Measurements from ENCODE around the gene NMNAT2. TPM values are rescaled to one million over a fixed set of nuclear protein-coding genes. Genes with fewer than 3 reads are reported as not detected.

The NMNAT2 gene
- 5.4 TPM for polyA plus RNA-seq (2013, experiment 1 of 2)
- polyA plus RNA-seq (2013, experiment 2 of 2): 4.1 TPM

DNA sequence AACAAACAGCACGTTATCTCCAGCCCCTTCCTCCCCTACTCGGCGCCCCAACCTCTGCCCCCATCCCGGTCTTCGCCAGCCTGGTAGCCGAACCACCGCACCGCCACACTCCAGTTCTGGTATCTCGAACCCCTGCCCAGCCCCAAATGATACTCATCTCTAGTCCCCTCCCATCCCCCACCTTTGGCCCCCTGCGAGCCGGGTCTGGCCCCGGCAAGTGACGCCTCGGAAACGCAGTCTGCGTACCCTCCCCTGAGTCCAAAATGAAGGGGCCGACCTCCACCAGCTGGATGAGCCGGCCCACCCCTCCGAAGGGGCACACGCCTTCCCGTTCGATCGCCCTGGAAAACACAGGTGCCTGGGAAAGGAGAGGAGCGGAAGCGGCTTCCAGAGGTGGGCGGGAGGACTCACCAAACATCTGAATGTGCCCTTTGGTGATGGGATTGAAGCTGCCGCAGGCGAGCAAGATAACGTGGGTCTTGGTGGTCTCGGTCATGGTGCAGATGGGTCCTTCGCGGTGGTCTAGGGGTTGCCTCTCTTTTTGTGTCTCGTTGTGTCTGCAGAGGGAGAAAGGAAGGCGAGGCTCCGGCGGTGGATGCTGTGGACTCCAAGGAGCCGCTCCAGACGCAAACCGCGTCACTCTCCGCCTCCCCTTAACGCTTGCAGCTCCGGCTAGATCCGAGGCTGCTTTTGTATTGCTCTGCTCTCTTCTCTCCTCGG is at the start of gene NMNAT2:
TSS of gene NMNAT2 (minus strand) at position 609 of the 720 bp plus-strand sequence. CDS start at position 496, 113 bp downstream.
- Histone ChIP-seq H3K36me3 (ENCODE audit: insufficient read depth, low read length) (no peaks in the 10 kb centered on the region), H3K27ac (ENCODE audit: low read depth, low read length) (no peak within 1 kb of the TSS), H3K9me3 (ENCODE audit: insufficient read depth, low read depth, low read length) (no peaks in the 10 kb centered on the region), H3K4me1 (ENCODE audit: insufficient read depth, low read length) (peaks cover 13% of the 10 kb centered on the region), H3K9ac (ENCODE audit: low read depth, low read length) (no peak within 1 kb of the TSS; the same call in 1 of the 2 replicates), H3K4me3 (ENCODE audit: low read length) (peak within 1 kb of the TSS; percentile 70), H3K27me3 (ENCODE audit: insufficient read depth, low read length) (peaks cover 48% of the 10 kb centered on the region)
- WGBS: under 1% methylated on average over 45 of the region's 45 CpGs

DNA sequence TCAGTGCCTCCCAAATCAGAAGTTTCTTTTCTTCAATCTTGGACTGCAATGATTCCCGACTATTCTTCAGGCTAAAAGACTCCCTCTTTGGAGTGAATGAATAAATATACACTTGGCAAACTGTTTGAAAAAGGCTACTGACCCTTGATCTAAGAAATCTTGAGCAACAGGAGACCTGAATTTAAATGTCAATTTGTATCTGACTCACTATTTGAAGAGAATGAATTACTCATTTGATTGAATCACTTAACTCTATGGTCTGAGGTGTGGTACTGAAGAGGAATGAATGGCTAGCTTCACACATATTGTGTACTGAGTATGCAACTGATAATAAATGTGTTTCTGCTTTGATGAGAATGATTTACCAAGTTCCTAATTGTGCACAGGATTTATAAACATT is 49.5 kb upstream of the NMNAT2 start:
- peaks cover 18% of the 10 kb centered on the region; the same call in 1 of the 2 replicates for H3K4me1 ChIP-seq (ENCODE audit: insufficient read depth, low read length)
- no peak overlapping the region for H3K27ac ChIP-seq (ENCODE audit: low read depth, low read length)
- 60% methylated on average over 1 of the region's 1 CpG for WGBS
- H3K4me3 ChIP-seq (ENCODE audit: low read length): no peak overlapping the region
- H3K9me3 ChIP-seq (ENCODE audit: insufficient read depth, low read depth, low read length): no peaks in the 10 kb centered on the region
- H3K27me3 ChIP-seq (ENCODE audit: insufficient read depth, low read length): no peaks in the 10 kb centered on the region
- H3K36me3 ChIP-seq (ENCODE audit: insufficient read depth, low read length): no peaks in the 10 kb centered on the region
- H3K9ac ChIP-seq (ENCODE audit: low read depth, low read length): no peak overlapping the region

DNA sequence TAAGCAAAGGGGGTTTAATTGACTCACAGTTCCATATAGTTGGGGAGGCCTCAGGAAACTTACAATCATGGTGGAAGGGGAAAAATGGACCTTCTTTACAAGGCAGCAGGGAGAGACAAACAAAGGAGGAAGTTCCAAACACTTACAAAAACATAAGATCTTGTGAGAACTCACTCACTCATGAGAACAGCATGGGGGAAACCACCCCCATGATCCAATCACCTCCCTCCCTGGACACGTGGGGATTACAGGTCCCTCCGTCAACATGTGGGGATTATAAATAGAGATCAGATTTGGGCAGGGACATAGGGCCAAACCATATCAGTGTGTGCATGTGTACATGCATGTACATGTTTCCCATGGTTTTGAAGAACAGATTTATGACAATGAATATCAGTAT is 48.6 kb upstream of the NMNAT2 start:
- Histone ChIP-seq H3K36me3 (ENCODE audit: insufficient read depth, low read length) (no peaks in the 10 kb centered on the region), H3K27me3 (ENCODE audit: insufficient read depth, low read length) (no peaks in the 10 kb centered on the region), H3K4me1 (ENCODE audit: insufficient read depth, low read length) (peaks cover 24% of the 10 kb centered on the region), H3K9ac (ENCODE audit: low read depth, low read length) (no peak overlapping the region), H3K9me3 (ENCODE audit: insufficient read depth, low read depth, low read length) (no peaks in the 10 kb centered on the region), H3K4me3 (ENCODE audit: low read length) (no peak overlapping the region), H3K27ac (ENCODE audit: low read depth, low read length) (no peak overlapping the region)
- WGBS: 63% methylated on average over 2 of the region's 2 CpGs

DNA sequence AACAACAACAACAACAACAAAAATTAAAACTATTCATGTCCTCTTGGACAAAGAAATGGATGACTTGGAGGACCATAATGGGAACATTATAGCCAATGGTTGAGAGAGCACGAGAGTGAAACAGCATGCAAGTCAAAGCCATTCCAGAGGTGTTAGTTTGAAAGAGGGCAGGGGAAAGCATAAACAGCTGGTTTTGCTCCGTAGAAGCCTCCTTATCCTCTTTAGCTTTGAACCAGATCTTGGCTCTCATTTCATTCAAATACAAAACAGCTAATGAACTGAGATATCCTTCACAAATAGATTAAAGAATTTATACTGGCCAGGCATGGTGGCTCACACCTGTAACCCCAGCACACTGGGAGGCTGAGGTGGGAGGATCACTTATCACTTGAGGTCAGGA is 45.4 kb upstream of the NMNAT2 start:
- Histone ChIP-seq H3K27ac (ENCODE audit: low read depth, low read length) (no peak overlapping the region), H3K9ac (ENCODE audit: low read depth, low read length) (no peak overlapping the region), H3K27me3 (ENCODE audit: insufficient read depth, low read length) (no peaks in the 10 kb centered on the region), H3K9me3 (ENCODE audit: insufficient read depth, low read depth, low read length) (no peaks in the 10 kb centered on the region), H3K4me1 (ENCODE audit: insufficient read depth, low read length) (peaks cover 20% of the 10 kb centered on the region), H3K4me3 (ENCODE audit: low read length) (no peak overlapping the region), H3K36me3 (ENCODE audit: insufficient read depth, low read length) (no peaks in the 10 kb centered on the region)
- 80% methylated on average over 2 of the region's 2 CpGs for WGBS

DNA sequence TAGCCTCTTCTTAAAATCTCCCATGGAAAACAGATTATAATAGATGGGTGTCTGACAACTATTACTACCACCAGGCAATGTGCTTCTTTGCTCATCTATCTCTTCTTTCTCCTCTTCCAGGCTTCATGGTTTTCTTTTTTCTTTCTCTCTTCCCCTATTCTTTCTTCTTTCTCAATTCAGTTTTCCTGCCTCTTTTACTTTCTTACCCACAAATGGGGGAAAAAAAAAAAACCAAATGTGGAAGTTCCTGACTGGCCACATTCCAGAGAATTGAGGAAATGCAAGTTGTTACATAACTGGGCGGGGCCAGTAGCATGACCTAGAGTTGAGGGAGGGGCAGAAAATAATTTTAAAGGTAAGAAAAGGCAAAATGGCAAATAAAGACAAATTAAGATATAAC is 43.2 kb upstream of the NMNAT2 start:
- Histone ChIP-seq H3K27me3 (ENCODE audit: insufficient read depth, low read length) (no peaks in the 10 kb centered on the region), H3K9ac (ENCODE audit: low read depth, low read length) (0 out of 2 replicates have a peak overlapping the region, but pooled peaks have one; percentile 17), H3K27ac (ENCODE audit: low read depth, low read length) (peak overlapping the region; percentile 9; the same call in 1 of the 2 replicates), H3K4me3 (ENCODE audit: low read length) (no peak overlapping the region), H3K36me3 (ENCODE audit: insufficient read depth, low read length) (no peaks in the 10 kb centered on the region), H3K4me1 (ENCODE audit: insufficient read depth, low read length) (peaks cover 14% of the 10 kb centered on the region), H3K9me3 (ENCODE audit: insufficient read depth, low read depth, low read length) (no peaks in the 10 kb centered on the region)
- WGBS: 95% methylated on average over 1 of the region's 1 CpG

DNA sequence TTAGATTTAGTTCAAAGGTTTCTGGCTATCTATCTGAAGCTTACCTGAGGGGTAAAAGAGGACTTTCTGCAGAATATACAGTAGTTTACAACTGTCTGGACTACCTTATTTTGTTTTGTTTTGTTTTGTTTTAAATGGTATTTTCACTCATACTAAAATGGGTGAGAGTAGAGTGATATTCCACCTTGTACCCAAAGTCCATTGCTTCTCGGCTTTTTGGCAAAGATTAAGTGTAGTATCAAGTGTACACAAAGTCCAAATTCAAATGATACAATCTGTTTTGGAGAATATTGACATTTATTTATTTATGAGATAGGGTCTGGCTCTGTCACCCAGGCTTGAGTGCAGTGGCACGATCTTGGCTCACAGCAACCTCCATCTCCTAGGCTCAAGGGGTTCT is 42.4 kb upstream of the NMNAT2 start:
- Histone ChIP-seq H3K27ac (ENCODE audit: low read depth, low read length) (no peak overlapping the region), H3K9ac (ENCODE audit: low read depth, low read length) (no peak overlapping the region), H3K9me3 (ENCODE audit: insufficient read depth, low read depth, low read length) (no peaks in the 10 kb centered on the region), H3K4me3 (ENCODE audit: low read length) (no peak overlapping the region), H3K27me3 (ENCODE audit: insufficient read depth, low read length) (no peaks in the 10 kb centered on the region), H3K36me3 (ENCODE audit: insufficient read depth, low read length) (no peaks in the 10 kb centered on the region), H3K4me1 (ENCODE audit: insufficient read depth, low read length) (peaks cover 14% of the 10 kb centered on the region)
- WGBS: 94% methylated on average over 1 of the region's 2 CpGs

DNA sequence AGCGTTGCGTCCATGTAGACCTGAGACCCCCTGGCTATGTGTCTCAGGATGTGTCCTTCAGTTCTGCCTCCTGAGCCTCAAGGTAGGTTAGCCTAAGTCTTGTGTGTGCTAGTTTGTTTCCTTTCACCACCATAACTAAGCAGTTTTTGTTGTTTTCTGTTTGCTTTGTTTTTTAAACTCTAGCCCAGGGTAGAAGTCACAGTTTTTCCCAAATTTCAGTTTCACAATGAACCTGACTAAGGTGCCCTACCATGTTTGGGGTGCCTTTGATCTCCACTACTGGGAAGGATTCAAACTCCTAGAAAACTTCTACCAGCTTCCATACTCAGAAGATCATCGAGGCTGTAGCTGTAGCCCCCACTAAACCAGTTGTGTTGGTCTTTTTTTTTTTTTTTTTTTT is 39.3 kb upstream of the NMNAT2 start:
- 90% methylated on average over 3 of the region's 3 CpGs for WGBS
- Histone ChIP-seq H3K36me3 (ENCODE audit: insufficient read depth, low read length) (no peaks in the 10 kb centered on the region), H3K27ac (ENCODE audit: low read depth, low read length) (no peak overlapping the region), H3K27me3 (ENCODE audit: insufficient read depth, low read length) (no peaks in the 10 kb centered on the region), H3K9me3 (ENCODE audit: insufficient read depth, low read depth, low read length) (no peaks in the 10 kb centered on the region), H3K4me3 (ENCODE audit: low read length) (no peak overlapping the region), H3K9ac (ENCODE audit: low read depth, low read length) (no peak overlapping the region), H3K4me1 (ENCODE audit: insufficient read depth, low read length) (peaks cover 14% of the 10 kb centered on the region)

DNA sequence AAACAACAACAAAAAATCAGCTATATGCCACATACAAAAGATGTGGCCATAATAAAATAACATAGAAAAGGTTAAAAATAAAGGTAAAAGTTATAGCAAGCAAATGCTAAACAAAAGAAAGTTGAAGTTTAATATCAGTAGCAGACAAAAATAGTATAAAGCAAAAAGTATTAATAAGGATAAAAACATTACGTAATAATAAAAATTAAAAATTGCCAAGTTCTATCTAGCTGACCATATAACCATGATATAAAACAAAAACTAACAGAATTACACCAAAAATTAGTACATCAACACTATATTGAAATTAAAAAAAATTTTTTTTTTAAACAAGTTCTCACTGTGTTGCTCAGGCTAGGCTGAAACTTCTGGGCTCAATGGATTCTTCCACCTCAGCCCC is 38.6 kb upstream of the NMNAT2 start:
- Histone ChIP-seq H3K36me3 (ENCODE audit: insufficient read depth, low read length) (no peaks in the 10 kb centered on the region), H3K9me3 (ENCODE audit: insufficient read depth, low read depth, low read length) (no peaks in the 10 kb centered on the region), H3K9ac (ENCODE audit: low read depth, low read length) (no peak overlapping the region), H3K4me3 (ENCODE audit: low read length) (no peak overlapping the region), H3K27ac (ENCODE audit: low read depth, low read length) (no peak overlapping the region), H3K4me1 (ENCODE audit: insufficient read depth, low read length) (peaks cover 9% of the 10 kb centered on the region), H3K27me3 (ENCODE audit: insufficient read depth, low read length) (no peaks in the 10 kb centered on the region)
- no CpG with 5 or more reads among the region's 1 CpG for WGBS

DNA sequence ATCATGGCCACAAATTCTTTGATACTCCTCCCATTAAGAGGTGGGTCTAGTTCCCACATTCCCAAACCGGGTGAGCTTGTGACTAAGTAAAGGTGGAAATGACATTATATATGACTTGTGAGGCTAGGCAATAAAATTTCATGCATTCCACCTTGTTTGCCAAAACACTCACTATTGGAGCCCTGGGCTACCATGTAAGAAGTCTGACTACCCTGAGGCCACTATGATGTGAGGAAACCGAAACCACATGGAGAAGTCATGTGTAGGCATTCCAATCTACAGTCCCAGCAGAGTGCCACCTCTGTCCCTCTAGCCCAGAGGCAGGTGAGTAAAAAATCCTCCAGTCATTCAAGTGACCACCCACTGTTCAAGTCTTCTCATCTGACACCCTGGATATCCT is 36.2 kb upstream of the NMNAT2 start:
- no peaks in the 10 kb centered on the region for H3K27me3 ChIP-seq (ENCODE audit: insufficient read depth, low read length)
- H3K27ac ChIP-seq (ENCODE audit: low read depth, low read length): no peak overlapping the region
- H3K9ac ChIP-seq (ENCODE audit: low read depth, low read length): no peak overlapping the region
- H3K9me3 ChIP-seq (ENCODE audit: insufficient read depth, low read depth, low read length): no peaks in the 10 kb centered on the region
- H3K36me3 ChIP-seq (ENCODE audit: insufficient read depth, low read length): no peaks in the 10 kb centered on the region
- H3K4me3 ChIP-seq (ENCODE audit: low read length): no peak overlapping the region
- H3K4me1 ChIP-seq (ENCODE audit: insufficient read depth, low read length): no peaks in the 10 kb centered on the region
- 88% methylated on average over 1 of the region's 2 CpGs for WGBS

DNA sequence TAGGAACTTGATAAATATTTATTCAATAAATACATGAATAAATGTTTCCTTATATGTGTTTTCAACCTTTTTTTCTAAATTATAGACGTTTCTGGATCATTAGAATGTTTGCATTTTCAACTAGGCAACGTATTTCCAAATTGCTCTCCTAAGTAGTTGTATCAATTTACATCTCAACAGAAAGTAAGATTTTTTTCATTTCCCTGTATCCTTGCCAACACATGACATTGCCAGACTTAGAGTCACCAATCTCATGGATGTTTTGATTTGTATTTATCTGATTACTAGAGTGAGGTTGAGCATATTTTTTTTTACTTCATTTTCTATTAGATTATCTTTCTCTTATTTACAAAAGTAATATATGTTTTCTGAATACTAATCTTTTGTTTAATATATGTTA is 31.9 kb upstream of the NMNAT2 start:
- Histone ChIP-seq H3K9me3 (ENCODE audit: insufficient read depth, low read depth, low read length) (no peaks in the 10 kb centered on the region), H3K4me1 (ENCODE audit: insufficient read depth, low read length) (no peaks in the 10 kb centered on the region), H3K4me3 (ENCODE audit: low read length) (no peak overlapping the region), H3K9ac (ENCODE audit: low read depth, low read length) (no peak overlapping the region), H3K27ac (ENCODE audit: low read depth, low read length) (no peak overlapping the region), H3K27me3 (ENCODE audit: insufficient read depth, low read length) (no peaks in the 10 kb centered on the region), H3K36me3 (ENCODE audit: insufficient read depth, low read length) (no peaks in the 10 kb centered on the region)
- 76% methylated on average over 2 of the region's 2 CpGs for WGBS

DNA sequence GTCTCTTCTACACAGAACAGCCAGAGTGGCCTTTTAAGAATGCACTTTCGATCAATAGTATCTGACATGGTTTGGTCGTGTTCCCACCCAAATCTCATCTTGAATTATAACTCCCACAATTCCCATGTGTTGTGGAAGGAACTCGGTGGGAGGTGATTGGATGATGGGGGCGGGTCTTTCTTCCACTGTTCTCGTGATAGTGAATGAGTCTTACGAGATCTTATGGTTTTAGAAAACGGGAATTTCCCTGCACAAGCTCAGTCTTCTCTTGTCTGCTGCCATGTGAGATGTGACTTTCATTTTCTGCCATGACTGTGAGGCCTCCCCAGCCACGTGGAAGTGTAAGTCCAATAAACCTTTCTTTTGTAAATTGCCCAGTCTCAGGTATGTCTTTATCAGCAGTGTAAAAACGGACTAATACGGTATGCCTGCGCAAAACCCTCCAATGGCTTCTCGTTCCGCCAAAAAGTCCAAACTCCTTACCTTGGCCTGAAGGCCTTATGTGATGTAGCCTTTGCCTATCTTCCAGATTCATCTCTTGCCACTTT is 31.1 kb upstream of the NMNAT2 start:
- no peaks in the 10 kb centered on the region for H3K36me3 ChIP-seq (ENCODE audit: insufficient read depth, low read length)
- H3K9ac ChIP-seq (ENCODE audit: low read depth, low read length): no peak overlapping the region
- WGBS: 91% methylated on average over 13 of the region's 13 CpGs

More for the DNA sequence above, 31.1 kb upstream of the NMNAT2 start:
- H3K4me1 ChIP-seq (ENCODE audit: insufficient read depth, low read length): 0 out of 2 replicates have a peak, but pooled peaks cover 4% of the 10 kb centered on the region
- no peaks in the 10 kb centered on the region for H3K9me3 ChIP-seq (ENCODE audit: insufficient read depth, low read depth, low read length)
- no peak overlapping the region for H3K4me3 ChIP-seq (ENCODE audit: low read length)
- H3K27ac ChIP-seq (ENCODE audit: low read depth, low read length): no peak overlapping the region
- H3K27me3 ChIP-seq (ENCODE audit: insufficient read depth, low read length): no peaks in the 10 kb centered on the region
